HFFc6 (cell line): ENCODE measurements around the gene GPR183. TPM values are rescaled to one million over a fixed set of nuclear protein-coding genes. Genes with fewer than 3 reads are reported as not detected.

Experiments
- DNase-seq: peaks from one replicate; pipeline ENCODE4 v3.0.0-alpha.2; 2018
- H3K27ac Mint-ChIP-seq: 2 replicates; pipeline ENCODE4 v1.8.0; 2020; ENCODE audit warnings: mild to moderate bottlenecking, mixed read lengths
- H3K27me3 Mint-ChIP-seq: 2 replicates; pipeline ENCODE4 v1.8.0; 2021; ENCODE audit warnings: mild to moderate bottlenecking, moderate library complexity, mixed read lengths; ENCODE audit not compliant: insufficient read depth
- H3K36me3 Mint-ChIP-seq: 2 replicates; pipeline ENCODE4 v1.8.0; 2021; ENCODE audit warnings: low read depth, mixed read lengths
- H3K4me1 Mint-ChIP-seq: 2 replicates; pipeline ENCODE4 v1.8.0; 2020; ENCODE audit warnings: low read depth, mixed read lengths
- H3K4me3 Mint-ChIP-seq: 2 replicates; pipeline ENCODE4 v1.8.0; 2020; ENCODE audit warnings: mild to moderate bottlenecking, moderate library complexity, mixed read lengths
- H3K9me3 Mint-ChIP-seq: 2 replicates; pipeline ENCODE4 v1.8.0; 2020; ENCODE audit warnings: mild to moderate bottlenecking, mixed read lengths
- CTCF ChIP-seq: fragments of 200-600 bp; sonication (generic); IDR thresholded peaks from 2 replicates; pipeline ENCODE4 v1.5.0; 2021; ENCODE audit warnings: antibody characterized with exemption, mild to moderate bottlenecking
- total RNA-seq, 6 experiments: library from RNA; stranded (reverse); fragmentation: NEBNext Ultra II Directional; extraction: Animal tissue kit (Norgen Biotek cat#: 25700); gene quantifications; 2 replicates in 1 of 6; 3 replicates in 5 of 6; pipeline ENCODE4 v1.2.3, GENCODE V29; 2021

Gene GPR183
- total RNA-seq, 6 experiments from 2014 or later, result 0.17 TPM; not detected in 5

- DNase-seq, result no peak
- Mint-ChIP-seq H3K4me1 (peaks cover 66% of the 10 kb centered on the region), H3K27me3 (peaks cover 4% of the 10 kb centered on the region; the same call in 1 of the 2 replicates), H3K27ac (no peak overlapping the region), H3K9me3 (no peaks in the 10 kb centered on the region), H3K36me3 (peaks cover 37% of the 10 kb centered on the region), H3K4me3 (no peak overlapping the region)
- TF ChIP-seq CTCF, result no peak
These were observed 9.0 kb upstream of the GPR183 start for GRCh38 chr13:99316224-99316623.

- no peak overlapping the region; the same call in 1 of the 2 replicates for H3K4me3 Mint-ChIP-seq
- peaks cover 37% of the 10 kb centered on the region for H3K36me3 Mint-ChIP-seq
- TF ChIP-seq CTCF, result no peak
- H3K4me1 Mint-ChIP-seq, result peaks cover 68% of the 10 kb centered on the region
- H3K9me3 Mint-ChIP-seq, result no peaks in the 10 kb centered on the region
- H3K27ac Mint-ChIP-seq, result peak overlapping the region; percentile 73; the same call in 1 of the 2 replicates
- peaks cover 4% of the 10 kb centered on the region; the same call in 1 of the 2 replicates for H3K27me3 Mint-ChIP-seq
- no peak for DNase-seq
These were observed 8.0 kb upstream of the GPR183 start for GRCh38 chr13:99315186-99315585.

- Mint-ChIP-seq H3K4me3 (no peak overlapping the region), H3K9me3 (no peaks in the 10 kb centered on the region), H3K27me3 (peaks cover 4% of the 10 kb centered on the region; the same call in 1 of the 2 replicates), H3K4me1 (peaks cover 68% of the 10 kb centered on the region), H3K27ac (peak overlapping the region; percentile 73; the same call in 1 of the 2 replicates), H3K36me3 (peaks cover 34% of the 10 kb centered on the region)
- peak; percentile 25 for DNase-seq
- TF ChIP-seq CTCF, result no peak
These were observed 7.5 kb upstream of the GPR183 start for GRCh38 chr13:99314640-99315176.

GRCh38 chr13:99313941-99314340 is 6.7 kb upstream of the GPR183 start:
- no peak for DNase-seq
- H3K36me3 Mint-ChIP-seq, result peaks cover 29% of the 10 kb centered on the region

GRCh38 chr13:99313501-99313900 is 6.3 kb upstream of the GPR183 start:
- no peak for DNase-seq
- H3K27me3 Mint-ChIP-seq, result peaks cover 2% of the 10 kb centered on the region; the same call in 1 of the 2 replicates
- TF ChIP-seq CTCF, result no peak
- peak overlapping the region; percentile 38; the same call in 1 of the 2 replicates for H3K27ac Mint-ChIP-seq
- peaks cover 29% of the 10 kb centered on the region for H3K36me3 Mint-ChIP-seq
- peaks cover 73% of the 10 kb centered on the region for H3K4me1 Mint-ChIP-seq
- H3K4me3 Mint-ChIP-seq, result no peak overlapping the region
- no peaks in the 10 kb centered on the region for H3K9me3 Mint-ChIP-seq

More at GRCh38 chr13:99313941-99314340, 6.7 kb upstream of the GPR183 start:
- Mint-ChIP-seq H3K27me3 (peaks cover 4% of the 10 kb centered on the region; the same call in 1 of the 2 replicates), H3K4me3 (no peak overlapping the region), H3K9me3 (no peaks in the 10 kb centered on the region), H3K4me1 (peaks cover 69% of the 10 kb centered on the region), H3K27ac (no peak overlapping the region; the same call in 1 of the 2 replicates)
- no peak for TF ChIP-seq CTCF
